IPS-15b (cell line): Measurements from ENCODE around the gene RAB33A.

Experiments
- H3K27me3 ChIP-seq: one replicate; pipeline ENCODE4 v1.6.1; 2013; ENCODE audit warnings: low read length; ENCODE audit not compliant: control insufficient read depth, insufficient read depth
- H3K36me3 ChIP-seq: one replicate; pipeline ENCODE4 v1.6.1; 2013; ENCODE audit warnings: low read length; ENCODE audit not compliant: control insufficient read depth, insufficient read depth
- H3K4me1 ChIP-seq: one replicate; pipeline ENCODE4 v1.6.1; 2013; ENCODE audit warnings: mild to moderate bottlenecking, low read length; ENCODE audit not compliant: control insufficient read depth, insufficient read depth
- H3K4me3 ChIP-seq: one replicate; pipeline ENCODE4 v1.5.1; 2013; ENCODE audit warnings: low read depth, low read length
- H3K9ac ChIP-seq: one replicate; pipeline ENCODE4 v1.6.1; 2013; ENCODE audit warnings: low read depth, mild to moderate bottlenecking, low read length
- H3K9me3 ChIP-seq: one replicate; pipeline ENCODE4 v1.6.1; 2013; ENCODE audit warnings: mild to moderate bottlenecking, low read length; ENCODE audit not compliant: control insufficient read depth, insufficient read depth

Gene RAB33A

GRCh38 chrX:130171446-130172126 is at the start of gene RAB33A:
Gene RAB33A (plus strand): TSS chrX:130171962. CDS start chrX:130172063, 101 bp downstream.
- Histone ChIP-seq H3K9ac (peak within 1 kb of the TSS; percentile 47), H3K36me3 (no peaks in the 10 kb centered on the region), H3K4me1 (peaks cover 12% of the 10 kb centered on the region), H3K27me3 (peaks cover 52% of the 10 kb centered on the region), H3K9me3 (no peaks in the 10 kb centered on the region), H3K4me3 (peak within 1 kb of the TSS; percentile 74)

DNA sequence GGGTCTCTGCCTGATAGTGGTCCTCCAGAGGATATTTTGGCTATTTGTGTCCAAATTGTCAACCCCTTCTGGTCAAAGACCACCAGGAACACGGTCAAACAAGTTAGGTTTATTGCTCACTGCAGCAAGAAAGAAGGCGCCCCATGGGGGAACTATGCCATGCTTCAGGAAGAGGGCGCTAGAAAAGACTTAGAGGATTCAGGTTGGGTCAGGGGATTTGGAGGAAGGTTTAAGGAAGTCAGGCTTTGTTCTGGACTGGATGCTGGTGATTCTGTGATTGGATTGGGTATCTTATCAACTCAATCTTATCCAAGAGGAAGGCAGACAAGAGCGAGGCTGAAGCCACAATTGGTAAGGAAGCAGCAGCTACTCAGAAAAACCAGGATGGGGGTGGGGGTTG is 47.2 kb upstream of the RAB33A start:
- H3K4me3 ChIP-seq: no peak overlapping the region
- H3K9ac ChIP-seq: no peak overlapping the region
- H3K9me3 ChIP-seq: no peaks in the 10 kb centered on the region
- peaks cover 20% of the 10 kb centered on the region for H3K27me3 ChIP-seq
- H3K4me1 ChIP-seq: peaks cover 4% of the 10 kb centered on the region
- H3K36me3 ChIP-seq: peaks cover 9% of the 10 kb centered on the region

- Histone ChIP-seq H3K4me1 (no peaks in the 10 kb centered on the region), H3K27me3 (peaks cover 13% of the 10 kb centered on the region), H3K9ac (no peak overlapping the region), H3K9me3 (no peaks in the 10 kb centered on the region), H3K4me3 (no peak overlapping the region), H3K36me3 (peaks cover 15% of the 10 kb centered on the region)
These were observed 46.5 kb upstream of the RAB33A start for GRCh38 chrX:130125091-130125874.

GRCh38 chrX:130130990-130131389 is 40.8 kb upstream of the RAB33A start:
- Histone ChIP-seq H3K9me3 (no peaks in the 10 kb centered on the region), H3K4me3 (no peak overlapping the region), H3K9ac (no peak overlapping the region), H3K36me3 (peaks cover 30% of the 10 kb centered on the region), H3K4me1 (no peaks in the 10 kb centered on the region), H3K27me3 (no peaks in the 10 kb centered on the region)

DNA sequence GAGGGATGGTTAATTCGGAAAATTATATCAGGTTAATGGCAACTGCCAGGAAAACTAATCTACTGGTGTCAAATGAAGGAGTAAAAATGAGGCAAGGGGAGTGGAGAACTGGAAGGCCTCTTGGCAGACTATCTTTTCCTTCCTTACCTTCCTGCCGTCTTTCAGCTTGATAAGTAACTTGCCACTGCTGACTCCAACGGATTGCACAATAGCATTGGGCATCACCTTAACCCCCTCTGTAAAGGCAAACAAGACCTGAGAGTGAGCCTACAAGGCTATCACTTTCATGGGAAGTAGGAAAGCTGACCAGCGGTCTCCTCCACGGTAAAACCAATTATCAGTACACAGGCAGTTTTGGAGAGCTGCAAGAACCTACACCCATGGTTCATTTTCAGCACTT is 35.3 kb upstream of the RAB33A start:
- H3K4me3 ChIP-seq: no peak overlapping the region
- peaks cover 12% of the 10 kb centered on the region for H3K27me3 ChIP-seq
- H3K9me3 ChIP-seq: no peaks in the 10 kb centered on the region
- H3K36me3 ChIP-seq: peaks cover 33% of the 10 kb centered on the region
- H3K9ac ChIP-seq: no peak overlapping the region
- H3K4me1 ChIP-seq: peaks cover 14% of the 10 kb centered on the region

- H3K27me3 ChIP-seq: peaks cover 17% of the 10 kb centered on the region
- H3K4me1 ChIP-seq: peaks cover 14% of the 10 kb centered on the region
- peaks cover 32% of the 10 kb centered on the region for H3K36me3 ChIP-seq
- no peak overlapping the region for H3K9ac ChIP-seq
- H3K4me3 ChIP-seq: no peak overlapping the region
- no peaks in the 10 kb centered on the region for H3K9me3 ChIP-seq
These were observed 34.8 kb upstream of the RAB33A start for GRCh38 chrX:130136961-130137360.

DNA sequence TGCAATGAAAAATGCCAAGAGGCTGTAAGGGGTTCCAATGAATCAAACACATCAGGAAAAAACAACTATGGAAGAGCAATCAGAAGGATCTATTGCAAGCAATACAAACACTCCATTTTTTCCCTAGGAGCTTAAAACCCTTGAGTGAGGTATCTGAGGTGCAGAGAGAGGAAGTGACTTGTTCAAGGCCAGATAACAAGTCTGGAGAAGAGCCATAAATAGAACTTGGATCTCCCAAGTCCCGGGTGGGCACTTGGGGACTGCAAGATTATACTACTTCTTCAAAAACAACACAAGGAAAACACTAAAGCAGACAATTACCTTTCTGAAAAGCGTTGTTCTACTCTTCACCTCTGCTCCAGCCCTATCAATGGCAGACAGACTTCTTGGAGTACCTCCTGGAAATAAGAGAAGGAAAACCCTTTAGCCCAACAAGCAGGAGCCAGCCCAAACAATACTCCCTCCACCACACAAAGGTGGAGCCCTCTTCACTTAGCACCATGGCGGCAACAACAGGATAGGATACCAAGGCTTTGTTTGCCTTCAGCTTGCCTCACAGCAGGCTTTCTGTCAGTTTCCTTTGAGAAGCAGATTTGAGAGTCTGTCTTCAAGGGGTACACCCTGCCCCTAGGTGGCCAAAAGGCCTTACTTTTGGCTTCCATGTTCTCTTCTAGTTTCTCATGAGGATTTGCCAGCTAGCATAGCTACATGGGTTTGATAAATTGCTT is 32.1 kb upstream of the RAB33A start:
- Histone ChIP-seq H3K4me3 (no peak overlapping the region), H3K9me3 (no peaks in the 10 kb centered on the region), H3K27me3 (peaks cover 20% of the 10 kb centered on the region), H3K36me3 (peaks cover 32% of the 10 kb centered on the region), H3K9ac (no peak overlapping the region), H3K4me1 (peaks cover 14% of the 10 kb centered on the region)

DNA sequence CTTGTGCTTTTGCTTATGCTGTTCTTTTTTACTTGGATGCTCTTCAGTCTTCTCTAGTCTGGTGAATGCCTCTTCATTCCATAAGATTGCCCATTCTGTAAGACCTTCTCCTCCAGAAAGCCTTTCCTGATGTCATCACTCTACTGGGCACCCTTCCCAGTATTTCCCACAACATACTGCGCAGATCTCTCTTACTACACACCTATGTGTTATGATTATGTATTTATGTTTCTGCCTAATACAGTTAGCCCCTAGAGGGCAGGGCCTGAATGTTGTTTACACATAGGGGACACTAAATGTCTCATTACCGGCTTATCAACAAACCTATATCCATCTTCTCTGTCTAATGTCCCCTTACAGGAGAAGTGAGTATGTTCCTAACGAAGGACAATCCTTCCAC is 27.3 kb upstream of the RAB33A start:
- Histone ChIP-seq H3K9ac (no peak overlapping the region), H3K9me3 (no peaks in the 10 kb centered on the region), H3K4me3 (no peak overlapping the region), H3K36me3 (peaks cover 25% of the 10 kb centered on the region), H3K27me3 (peaks cover 20% of the 10 kb centered on the region), H3K4me1 (peaks cover 11% of the 10 kb centered on the region)

GRCh38 chrX:130145123-130145522 is 26.6 kb upstream of the RAB33A start:
- H3K9ac ChIP-seq: no peak overlapping the region
- no peak overlapping the region for H3K4me3 ChIP-seq
- peaks cover 20% of the 10 kb centered on the region for H3K27me3 ChIP-seq
- peaks cover 5% of the 10 kb centered on the region for H3K4me1 ChIP-seq
- peaks cover 25% of the 10 kb centered on the region for H3K36me3 ChIP-seq
- no peaks in the 10 kb centered on the region for H3K9me3 ChIP-seq

GRCh38 chrX:130147631-130148030 is 24.1 kb upstream of the RAB33A start:
- Histone ChIP-seq H3K27me3 (no peaks in the 10 kb centered on the region), H3K9ac (no peak overlapping the region), H3K4me1 (no peaks in the 10 kb centered on the region), H3K9me3 (no peaks in the 10 kb centered on the region), H3K4me3 (no peak overlapping the region), H3K36me3 (peaks cover 17% of the 10 kb centered on the region)

- H3K9me3 ChIP-seq: no peaks in the 10 kb centered on the region
- H3K9ac ChIP-seq: no peak overlapping the region
- no peaks in the 10 kb centered on the region for H3K4me1 ChIP-seq
- no peaks in the 10 kb centered on the region for H3K27me3 ChIP-seq
- H3K4me3 ChIP-seq: no peak overlapping the region
- H3K36me3 ChIP-seq: peaks cover 4% of the 10 kb centered on the region
These were observed 16.2 kb upstream of the RAB33A start for GRCh38 chrX:130155564-130155963.
